Large intestine (tissue), 3 donors: ENCODE measurements around the gene HAP1. TPM values are rescaled to one million over a fixed set of nuclear protein-coding genes. Genes with fewer than 3 reads are reported as not detected.
"Not testable (repeated sequence)": the region's sequence is repeated elsewhere in the genome, so short reads cannot be mapped to it uniquely, and the experiment has no call there.

Experiments used
- DNase-seq, 2 donors: peaks; one replicate each; pipeline versions ENCODE4 v3.0.0 to v3.0.0-alpha.2; 2013
- H3K27ac ChIP-seq: one replicate; pipeline ENCODE4 v1.5.1; 2013; ENCODE audit warnings: low read length
- H3K27me3 ChIP-seq: 2 replicates; pipeline ENCODE4 v1.6.1; 2013; ENCODE audit warnings: low read length; ENCODE audit not compliant: control insufficient read depth, insufficient read depth
- H3K36me3 ChIP-seq: 2 replicates; pipeline ENCODE4 v1.6.1; 2013; ENCODE audit warnings: low read length; ENCODE audit not compliant: control insufficient read depth, insufficient read depth
- H3K4me1 ChIP-seq: one replicate; pipeline ENCODE4 v1.6.1; 2013; ENCODE audit warnings: low read length; ENCODE audit not compliant: control insufficient read depth, insufficient read depth
- H3K4me3 ChIP-seq: one replicate; pipeline ENCODE4 v1.5.1; 2013; ENCODE audit warnings: low read length
- H3K9me3 ChIP-seq: one replicate; pipeline ENCODE4 v1.6.1; 2013; ENCODE audit warnings: mild to moderate bottlenecking, low read depth, low read length, moderate library complexity; ENCODE audit not compliant: control insufficient read depth
- WGBS: methylation state at CpG from one replicate; pipeline ENCODE4 v1.1.5; 2013; ENCODE audit warnings: low lambda C conversion rate; ENCODE audit not compliant: insufficient coverage; 5-methylcytosine and 5-hydroxymethylcytosine counted together
- polyA plus RNA-seq: library from polyadenylated mRNA; unstranded; fragments of 120-200 nt; gene quantifications from one replicate; pipeline ENCODE4 v1.2.1, GENCODE V29; 2013

Gene HAP1
- polyA plus RNA-seq, 1 donor: 0.39 TPM

DNA sequence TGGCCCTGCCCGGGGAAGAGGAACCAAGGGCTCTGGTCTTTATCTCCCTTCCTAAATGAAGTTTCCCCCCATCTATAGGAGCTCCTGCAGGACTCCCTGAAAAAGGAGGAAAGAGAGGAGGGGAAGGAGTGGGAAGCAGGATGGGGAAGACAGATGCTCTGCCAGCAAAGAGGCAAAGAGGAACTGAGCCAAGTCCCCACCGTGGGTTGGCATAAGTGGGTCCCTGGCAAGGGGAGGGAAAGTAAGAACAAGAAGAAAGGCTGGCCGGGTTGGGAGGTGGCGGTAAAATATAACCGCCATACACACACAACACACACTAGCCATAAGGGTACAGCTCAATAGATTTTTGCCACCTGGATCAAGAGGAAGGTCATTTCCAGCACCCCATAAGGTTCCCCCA is 51.8 kb downstream of the HAP1 start:
- Histone ChIP-seq H3K36me3 (no peaks in the 10 kb centered on the region), H3K4me3 (no peak overlapping the region), H3K27me3 (no peaks in the 10 kb centered on the region), H3K4me1 (peaks cover under 1% of the 10 kb centered on the region), H3K9me3 (peaks cover 2% of the 10 kb centered on the region), H3K27ac (no peak overlapping the region)
- WGBS: 93% methylated on average over 3 of the region's 5 CpGs
- no peak for DNase-seq

DNA sequence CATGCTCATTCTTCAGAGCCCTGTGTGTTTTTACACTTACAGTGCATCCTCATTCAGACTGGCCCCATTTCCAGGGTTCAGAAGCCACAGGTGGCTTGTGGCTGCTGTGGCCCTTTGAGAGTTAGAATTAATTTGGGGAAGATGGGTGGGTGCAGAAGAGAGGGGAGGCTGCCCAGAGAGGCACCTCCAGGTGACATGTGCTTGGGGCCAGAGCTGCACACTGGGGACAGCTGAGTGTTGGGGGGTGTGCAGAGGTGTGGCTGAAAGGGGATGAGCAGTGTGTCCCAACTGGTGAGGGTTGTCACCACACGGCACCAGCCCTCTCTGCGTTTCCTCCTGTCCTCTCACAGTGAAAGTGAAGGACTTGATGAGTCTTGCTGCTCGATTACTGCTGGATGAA is 52.7 kb downstream of the HAP1 start:
- Histone ChIP-seq H3K36me3 (no peaks in the 10 kb centered on the region), H3K27ac (no peak overlapping the region), H3K4me3 (no peak overlapping the region), H3K4me1 (no peaks in the 10 kb centered on the region), H3K27me3 (no peaks in the 10 kb centered on the region), H3K9me3 (peaks cover 2% of the 10 kb centered on the region)
- DNase-seq: no peak
- no CpG with 5 or more reads among the region's 3 CpGs for WGBS

DNA sequence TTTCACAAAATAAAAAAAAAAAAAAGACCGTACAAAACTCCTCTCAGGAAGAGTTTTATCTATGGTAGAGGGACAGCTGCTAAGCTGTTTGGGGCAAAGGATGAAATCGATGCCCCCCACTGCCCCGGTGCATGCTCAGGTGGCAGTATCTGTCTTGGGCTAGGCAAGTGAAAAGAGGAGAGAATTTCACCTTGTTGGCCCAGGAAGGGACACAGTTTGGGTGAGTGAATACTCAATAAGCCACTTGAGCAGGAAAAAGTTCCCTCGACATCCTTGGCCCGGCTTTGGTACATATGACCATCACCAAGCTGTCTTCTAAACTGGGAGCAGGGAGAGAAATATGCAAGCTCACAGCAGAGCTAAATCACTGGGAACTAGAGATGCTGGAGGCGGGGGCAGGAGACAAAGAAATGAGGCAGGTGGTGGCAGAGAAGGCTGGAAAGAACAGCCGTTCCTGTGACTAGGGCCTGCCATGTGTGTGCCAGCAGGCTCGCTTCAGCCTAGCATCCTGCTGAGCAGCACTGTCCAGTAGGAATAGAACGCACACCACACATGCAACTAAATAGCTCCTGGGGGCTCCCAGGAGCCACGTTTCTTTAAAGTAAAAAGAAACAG is 53.9 kb downstream of the HAP1 start:
- H3K4me1 ChIP-seq: peaks cover 11% of the 10 kb centered on the region
- no peak overlapping the region for H3K27ac ChIP-seq
- no peak overlapping the region for H3K4me3 ChIP-seq
- WGBS: no CpG with 5 or more reads among the region's 10 CpGs
- peaks cover 2% of the 10 kb centered on the region for H3K9me3 ChIP-seq
- no peaks in the 10 kb centered on the region for H3K36me3 ChIP-seq
- H3K27me3 ChIP-seq: no peaks in the 10 kb centered on the region
- DNase-seq: no peak

- Histone ChIP-seq H3K9me3 (peaks cover 2% of the 10 kb centered on the region), H3K27me3 (no peaks in the 10 kb centered on the region), H3K4me3 (no peak overlapping the region), H3K4me1 (peaks cover 11% of the 10 kb centered on the region), H3K36me3 (no peaks in the 10 kb centered on the region), H3K27ac (no peak overlapping the region)
- no CpG with 5 or more reads among the region's 5 CpGs for WGBS
- DNase-seq: no peak
Observed at GRCh38 chr17:41679740-41680425, 54.6 kb downstream of the HAP1 start.

- Histone ChIP-seq H3K9me3 (peaks cover 2% of the 10 kb centered on the region), H3K27me3 (no peaks in the 10 kb centered on the region), H3K36me3 (no peaks in the 10 kb centered on the region), H3K4me3 (peak overlapping the region; percentile 1), H3K27ac (peak overlapping the region; percentile 49), H3K4me1 (peaks cover 11% of the 10 kb centered on the region)
- 49% methylated on average over 3 of the region's 6 CpGs for WGBS
- peak; percentile 34 to 53 for DNase-seq
Observed at GRCh38 chr17:41678907-41679739, 55.3 kb downstream of the HAP1 start.

GRCh38 chr17:41678411-41678906 is 56.0 kb downstream of the HAP1 start:
- Histone ChIP-seq H3K9me3 (peaks cover 2% of the 10 kb centered on the region), H3K4me1 (peaks cover 11% of the 10 kb centered on the region), H3K27ac (peak overlapping the region; percentile 49), H3K36me3 (no peaks in the 10 kb centered on the region), H3K27me3 (no peaks in the 10 kb centered on the region), H3K4me3 (peak overlapping the region; percentile 1)
- WGBS: 100% methylated on average over 1 of the region's 2 CpGs
- DNase-seq: peak in 1 of 2 donors; percentile 43

DNA sequence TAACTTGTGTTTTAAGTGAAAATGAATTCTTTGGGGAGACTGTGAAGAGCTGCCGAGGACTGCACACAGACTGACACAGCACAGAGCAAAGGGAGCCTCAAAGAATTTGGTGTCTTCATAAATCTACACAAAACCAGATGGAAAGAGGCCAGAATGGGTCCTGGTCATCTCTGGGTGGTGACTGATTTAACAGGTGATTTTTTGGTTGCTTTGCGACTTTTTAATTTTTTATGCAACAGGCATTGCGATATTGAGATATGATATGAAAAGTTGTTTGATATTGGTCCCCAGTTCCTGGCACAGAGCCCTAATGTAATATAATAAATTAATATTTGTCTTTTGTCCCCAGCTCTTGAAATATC is 58.4 kb downstream of the HAP1 start:
- no peak overlapping the region for H3K4me3 ChIP-seq
- no peaks in the 10 kb centered on the region for H3K27me3 ChIP-seq
- peaks cover 2% of the 10 kb centered on the region for H3K9me3 ChIP-seq
- no peak for DNase-seq
- peaks cover 11% of the 10 kb centered on the region for H3K4me1 ChIP-seq
- no peak overlapping the region for H3K27ac ChIP-seq
- no peaks in the 10 kb centered on the region for H3K36me3 ChIP-seq
- 30% methylated on average over 2 of the region's 3 CpGs for WGBS

DNA sequence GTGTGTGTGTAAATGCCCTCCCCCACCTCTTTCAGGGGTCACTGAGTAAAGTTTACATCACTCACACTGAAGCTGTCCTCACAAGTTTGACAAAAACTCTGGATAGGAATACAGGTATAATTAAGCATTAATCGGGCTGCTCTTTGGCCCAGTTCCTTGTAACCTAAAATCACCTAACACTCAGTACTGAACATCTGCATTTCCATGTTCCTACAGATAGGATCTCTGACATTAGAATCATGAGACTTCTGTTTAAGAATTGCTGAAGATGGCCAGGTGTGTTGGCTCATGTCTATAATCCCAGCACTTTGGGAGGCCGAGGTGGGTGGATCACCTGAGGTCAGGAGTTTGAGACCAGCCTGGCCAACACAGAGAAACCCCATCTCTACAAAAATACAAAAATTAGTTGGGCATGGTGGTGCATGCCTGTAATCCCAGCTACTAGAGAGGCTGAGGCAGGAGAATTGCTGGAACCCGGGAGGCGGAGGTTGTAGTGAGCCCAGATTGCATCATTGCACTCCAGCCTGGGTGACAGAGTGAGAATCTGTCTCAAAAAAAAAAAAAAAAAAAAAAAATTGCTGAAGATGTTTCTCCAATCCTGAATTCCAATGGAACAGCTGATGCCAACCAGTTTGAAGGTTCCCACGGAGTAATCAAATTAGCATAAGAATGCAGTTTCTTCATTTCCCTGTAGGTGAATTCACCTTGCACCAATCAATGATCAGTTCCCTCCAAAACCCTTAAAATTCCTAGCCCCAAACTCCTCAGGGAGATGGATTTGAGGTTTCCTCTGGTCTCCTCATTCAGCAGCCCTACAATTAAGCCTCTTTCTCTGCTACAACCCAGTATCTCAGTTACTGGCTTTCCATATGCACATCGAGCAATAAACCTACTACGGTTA is 59.0 kb downstream of the HAP1 start:
- H3K27ac ChIP-seq, H3K27me3 ChIP-seq, H3K36me3 ChIP-seq, DNase-seq, H3K4me3 ChIP-seq, H3K9me3 ChIP-seq: not testable (repeated sequence)
- peaks cover 11% of the 10 kb centered on the region for H3K4me1 ChIP-seq
- no CpG with 5 or more reads among the region's 7 CpGs for WGBS
